DOHH2 (cell line): Measurements from ENCODE around the gene SEMA4G.

Experiments used
- H3F3A ChIP-seq: fragments of 200-600 bp; sonication (generic), shearing (Covaris generic); 2 replicates; pipeline ENCODE4 v1.6.0; 2016; ENCODE audit warnings: antibody characterized with exemption, mild to moderate bottlenecking; ENCODE audit not compliant: control insufficient read depth, insufficient read depth
- H3K27ac ChIP-seq: fragments of 200-600 bp; sonication (generic); 2 replicates; pipeline ENCODE4 v1.5.1; 2014; ENCODE audit warnings: low read depth, mild to moderate bottlenecking, low read length, moderate library complexity
- H3K27me3 ChIP-seq: fragments of 200-600 bp; sonication (generic); 2 replicates; pipeline ENCODE4 v1.6.1; 2014; ENCODE audit warnings: mild to moderate bottlenecking, low read length, mixed read lengths; ENCODE audit not compliant: control insufficient read depth
- H3K36me3 ChIP-seq: fragments of 200-600 bp; sonication (generic); 2 replicates; pipeline ENCODE4 v1.6.1; 2014; ENCODE audit warnings: mild to moderate bottlenecking, low read length, moderate library complexity, mixed read lengths; ENCODE audit not compliant: control insufficient read depth
- H3K4me1 ChIP-seq: fragments of 200-600 bp; sonication (generic); 2 replicates; pipeline ENCODE4 v1.6.1; 2014; ENCODE audit warnings: mild to moderate bottlenecking, low read length, mixed read lengths; ENCODE audit not compliant: control insufficient read depth
- H3K4me2 ChIP-seq: fragments of 200-600 bp; sonication (generic); 2 replicates; pipeline ENCODE4 v1.6.0; 2014; ENCODE audit warnings: mild to moderate bottlenecking, low read length, moderate library complexity
- H3K4me3 ChIP-seq: fragments of 200-600 bp; sonication (generic); 2 replicates; pipeline ENCODE4 v1.5.1; 2014; ENCODE audit warnings: mild to moderate bottlenecking, low read length, mixed read lengths
- H3K79me2 ChIP-seq: fragments of 200-600 bp; sonication (generic); 2 replicates; pipeline ENCODE4 v1.6.1; 2014; ENCODE audit warnings: mild to moderate bottlenecking, low read length, mixed read lengths; ENCODE audit not compliant: control insufficient read depth
- H3K9me2 ChIP-seq: fragments of 200-600 bp; sonication (generic); replicated peaks from 2 replicates; pipeline ENCODE4 v1.6.1; 2014; ENCODE audit warnings: mild to moderate bottlenecking, low read length, mixed read lengths; ENCODE audit not compliant: control insufficient read depth
- H3K9me3 ChIP-seq: fragments of 200-600 bp; sonication (generic); 2 replicates; pipeline ENCODE4 v1.6.1; 2014; ENCODE audit warnings: antibody characterized with exemption, low read length, mixed read lengths; ENCODE audit not compliant: control insufficient read depth, insufficient read depth
- H4K20me1 ChIP-seq: fragments of 200-600 bp; sonication (generic); 2 replicates; pipeline ENCODE4 v1.6.0; 2014; ENCODE audit warnings: low read depth, mild to moderate bottlenecking, antibody characterized with exemption, low read length, moderate library complexity; ENCODE audit not compliant: control insufficient read depth, insufficient read depth
- EZH2phosphoT487 ChIP-seq: fragments of 200-600 bp; sonication (generic); IDR thresholded peaks from 2 replicates; pipeline ENCODE4 v1.6.1; 2017; ENCODE audit warnings: borderline replicate concordance, mild to moderate bottlenecking, antibody characterized with exemption, low read length, moderate library complexity, mixed read lengths
- TF ChIP-seq, protein P1 (sequence below): fragments of 200-600 bp; sonication (generic); IDR thresholded peaks from one replicate; pipeline ENCODE4 v1.5.1; 2014; ENCODE audit warnings: antibody characterized with exemption, mild to moderate bottlenecking, low read depth, low read length; ENCODE audit not compliant: poor library complexity, severe bottlenecking

SEMA4G gene

DNA sequence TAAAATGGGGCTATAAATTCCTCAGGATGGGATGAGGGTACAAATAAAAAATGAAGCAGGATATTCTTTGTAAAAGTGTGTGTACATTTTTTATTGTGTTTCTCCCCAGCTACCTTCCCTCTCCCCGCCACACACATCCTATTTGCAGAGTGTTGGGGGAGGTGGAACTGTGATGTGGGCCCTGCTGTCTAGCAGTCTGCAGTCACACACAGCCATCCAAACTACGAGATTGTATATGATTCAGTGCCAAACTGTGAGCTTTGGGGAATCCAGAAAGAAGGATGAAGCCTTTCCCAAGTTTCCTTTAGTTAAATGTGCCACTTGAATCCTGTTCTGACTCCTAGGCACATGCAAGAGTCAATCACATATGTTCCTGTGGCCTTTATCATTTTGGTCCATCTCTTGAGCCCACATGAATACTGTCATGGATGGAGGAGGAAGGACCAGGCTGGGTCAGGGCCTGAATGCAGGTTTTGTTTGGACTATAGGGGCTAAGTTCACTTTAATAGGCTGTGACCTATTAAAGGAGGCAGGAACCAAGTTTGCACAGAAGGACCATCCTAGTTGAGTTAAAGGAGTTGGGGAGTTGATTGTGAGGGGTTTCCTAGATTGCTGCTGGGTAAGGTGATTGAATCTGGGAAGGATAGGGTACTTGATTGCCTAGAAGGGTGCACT is 1.1 kb upstream of the SEMA4G start:
- Histone ChIP-seq H3K4me2 (no peak overlapping the region), H4K20me1 (no peaks in the 10 kb centered on the region), H3K4me1 (peaks cover 11% of the 10 kb centered on the region), H3K4me3 (no peak overlapping the region), H3F3A (peaks cover 5% of the 10 kb centered on the region), H3K9me2 (no peaks in the 10 kb centered on the region), H3K79me2 (no peaks in the 10 kb centered on the region), H3K36me3 (peaks cover 17% of the 10 kb centered on the region; the same call in 1 of the 2 replicates), H3K27me3 (peaks cover 12% of the 10 kb centered on the region), H3K27ac (no peak overlapping the region), H3K9me3 (no peaks in the 10 kb centered on the region)
- TF ChIP-seq, protein P1, sequence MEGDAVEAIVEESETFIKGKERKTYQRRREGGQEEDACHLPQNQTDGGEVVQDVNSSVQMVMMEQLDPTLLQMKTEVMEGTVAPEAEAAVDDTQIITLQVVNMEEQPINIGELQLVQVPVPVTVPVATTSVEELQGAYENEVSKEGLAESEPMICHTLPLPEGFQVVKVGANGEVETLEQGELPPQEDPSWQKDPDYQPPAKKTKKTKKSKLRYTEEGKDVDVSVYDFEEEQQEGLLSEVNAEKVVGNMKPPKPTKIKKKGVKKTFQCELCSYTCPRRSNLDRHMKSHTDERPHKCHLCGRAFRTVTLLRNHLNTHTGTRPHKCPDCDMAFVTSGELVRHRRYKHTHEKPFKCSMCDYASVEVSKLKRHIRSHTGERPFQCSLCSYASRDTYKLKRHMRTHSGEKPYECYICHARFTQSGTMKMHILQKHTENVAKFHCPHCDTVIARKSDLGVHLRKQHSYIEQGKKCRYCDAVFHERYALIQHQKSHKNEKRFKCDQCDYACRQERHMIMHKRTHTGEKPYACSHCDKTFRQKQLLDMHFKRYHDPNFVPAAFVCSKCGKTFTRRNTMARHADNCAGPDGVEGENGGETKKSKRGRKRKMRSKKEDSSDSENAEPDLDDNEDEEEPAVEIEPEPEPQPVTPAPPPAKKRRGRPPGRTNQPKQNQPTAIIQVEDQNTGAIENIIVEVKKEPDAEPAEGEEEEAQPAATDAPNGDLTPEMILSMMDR: no peak
- no peak for TF ChIP-seq EZH2phosphoT487

DNA sequence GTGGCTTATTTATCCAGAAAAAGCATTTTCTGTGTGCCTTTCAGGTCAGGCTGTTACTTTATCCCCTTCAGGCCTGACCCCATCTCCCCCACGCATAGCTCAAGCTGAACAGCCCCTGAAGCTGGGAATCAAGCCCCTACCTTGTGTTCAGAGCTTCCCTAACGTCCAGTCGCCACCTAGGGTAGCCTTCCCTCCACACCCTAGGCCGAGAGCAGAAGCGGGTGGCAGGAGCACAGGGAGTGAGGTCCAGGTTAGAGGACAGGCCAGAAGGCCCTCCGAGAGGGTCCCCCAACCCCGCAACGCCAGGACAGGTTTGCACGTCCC is 479 bp upstream of the SEMA4G start:
- Histone ChIP-seq H3K4me1 (peaks cover 11% of the 10 kb centered on the region), H3K4me2 (peak overlapping the region; percentile 83), H3K27ac (no peak overlapping the region), H3F3A (peaks cover 5% of the 10 kb centered on the region), H3K9me3 (no peaks in the 10 kb centered on the region), H3K79me2 (no peaks in the 10 kb centered on the region), H3K9me2 (no peaks in the 10 kb centered on the region), H4K20me1 (no peaks in the 10 kb centered on the region), H3K36me3 (peaks cover 14% of the 10 kb centered on the region; the same call in 1 of the 2 replicates), H3K4me3 (peak overlapping the region; percentile 72), H3K27me3 (peaks cover 12% of the 10 kb centered on the region)
- TF ChIP-seq, protein P1: no peak
- no peak for TF ChIP-seq EZH2phosphoT487

DNA sequence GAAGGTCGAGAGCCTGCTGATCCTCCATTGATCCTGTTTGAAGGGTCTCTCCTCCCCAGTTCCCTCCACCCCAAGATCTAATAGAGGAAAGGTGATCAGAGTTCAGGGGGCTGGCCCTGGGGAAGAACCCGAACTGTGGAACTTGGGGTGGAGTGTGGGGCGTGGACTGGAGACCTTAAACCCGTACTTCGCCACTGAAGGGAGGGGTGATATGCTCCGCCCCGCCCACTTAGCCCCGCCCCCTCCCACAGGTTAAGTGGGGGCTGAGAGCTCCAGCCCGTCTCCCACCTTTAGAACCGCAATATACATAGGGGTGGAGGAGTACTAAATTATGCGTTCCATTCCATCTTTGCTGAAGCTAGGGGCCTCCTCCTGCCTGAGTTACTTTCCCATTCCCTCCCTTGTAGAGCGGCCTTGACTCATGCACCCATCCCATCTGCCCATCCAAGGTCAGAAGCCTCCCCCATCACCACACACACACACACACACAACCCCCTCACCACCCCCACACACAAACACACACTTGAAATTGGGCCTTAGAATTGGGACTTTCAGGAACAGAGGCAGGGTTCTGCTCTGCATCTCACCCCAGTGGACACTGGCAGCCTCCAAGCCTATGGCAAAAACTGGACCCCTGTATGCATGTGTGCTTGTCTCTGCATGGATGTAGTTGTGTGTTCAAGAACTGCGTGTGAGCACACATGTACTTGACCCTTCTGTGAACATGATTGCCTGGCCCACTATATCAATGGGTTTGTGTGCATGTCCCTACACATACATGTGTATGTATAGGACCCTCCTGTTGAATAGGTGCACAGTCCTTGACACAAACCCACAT is 991 bp downstream of the SEMA4G start:
- no peaks in the 10 kb centered on the region for H4K20me1 ChIP-seq
- peaks cover 5% of the 10 kb centered on the region; the same call in 1 of the 2 replicates for H3K36me3 ChIP-seq
- peaks cover 11% of the 10 kb centered on the region for H3K4me1 ChIP-seq
- H3K27ac ChIP-seq: no peak overlapping the region
- no peaks in the 10 kb centered on the region for H3K9me2 ChIP-seq
- no peaks in the 10 kb centered on the region for H3K79me2 ChIP-seq
- H3K27me3 ChIP-seq: peaks cover 12% of the 10 kb centered on the region
- TF ChIP-seq, protein P1: no peak
- no peak for TF ChIP-seq EZH2phosphoT487
- H3K9me3 ChIP-seq: no peaks in the 10 kb centered on the region
- H3K4me2 ChIP-seq: peak overlapping the region; percentile 97
- H3K4me3 ChIP-seq: peak overlapping the region; percentile 72
- H3F3A ChIP-seq: peaks cover 5% of the 10 kb centered on the region; the same call in 1 of the 2 replicates
